ENCODE measurements around the gene TMEM108.

GRCh38 chr3:133162265-133162664 lies 124.1 kb downstream of the TMEM108 start:
- TF ChIP-seq CTCF (IDR thresholded peaks at IDR 0.05) = no peak
- no peak for TF ChIP-seq POLR2A (IDR thresholded peaks at IDR 0.05)

Measured in body of pancreas (tissue), 4 donors.